GM12891 (cell line): ENCODE data around the gene CCDC33.

Source experiments
- POLR2A ChIP-seq: IDR thresholded peaks from 2 replicates; pipeline ENCODE4 v1.6.1; 2011; ENCODE audit warnings: low read depth, low read length, control low read depth
- POLR2AphosphoS5 ChIP-seq: IDR thresholded peaks from 2 replicates; pipeline ENCODE4 v1.6.1; 2011; ENCODE audit warnings: low read depth, low read length, control low read depth
- SPI1 ChIP-seq: IDR thresholded peaks from 2 replicates; pipeline ENCODE4 v1.6.1; 2011; ENCODE audit warnings: low read depth, low read length, control low read depth
- TAF1 ChIP-seq: IDR thresholded peaks from 2 replicates; pipeline ENCODE4 v1.6.1; 2011; ENCODE audit warnings: low read depth, low read length, control low read depth

- TF ChIP-seq POLR2AphosphoS5 (no peak), TAF1 (no peak), POLR2A (no peak), SPI1 (no peak)
These were observed 32.2 kb upstream of the CCDC33 start for GRCh38 chr15:74203914-74204431.
